ENCODE results near the gene IDI2. TPM values are rescaled to one million over a fixed set of nuclear protein-coding genes. Genes with fewer than 3 reads are reported as not detected.
A peak's percentile ranks its signal among the peaks of the same experiment; 100 is the strongest.

IDI2 gene
- total and polyA plus RNA-seq, 2 of the 13 experiments (the other 11 are each of a cell fraction or from before 2014, with no cell fraction given): not detected

- TF ChIP-seq TFDP2 (CRISPR knock-in tag; IDR thresholded peaks at IDR 0.05) (no peak), SMC3 (IDR thresholded peaks at IDR 0.05; ENCODE audit: low read length) (no peak), MBNL3 (CRISPR knock-in tag; conservative IDR thresholded peaks at IDR 0.05) (no peak), SRSF9 (IDR thresholded peaks at IDR 0.05; ENCODE audit: borderline replicate concordance, insufficient read depth, low read depth, low read length, poor library complexity, severe bottlenecking) (no peak), SP4 (CRISPR knock-in tag; IDR thresholded peaks at IDR 0.05) (no peak), ZNF451 (CRISPR knock-in tag; IDR thresholded peaks at IDR 0.05) (no peak), ZBTB7B (CRISPR knock-in tag; IDR thresholded peaks at IDR 0.05) (no peak), ASH2L (IDR thresholded peaks at IDR 0.05; ENCODE audit: insufficient read length, low read depth, low read length) (no peak), NRL (CRISPR knock-in tag; IDR thresholded peaks at IDR 0.05; ENCODE audit: borderline replicate concordance) (no peak), ZNF484 (CRISPR knock-in tag; IDR thresholded peaks at IDR 0.05; ENCODE audit: borderline replicate concordance, low read depth) (no peak), ZNF441 (CRISPR knock-in tag; IDR thresholded peaks at IDR 0.05; ENCODE audit: borderline replicate concordance) (no peak), CCDC6 (CRISPR knock-in tag; IDR thresholded peaks at IDR 0.05) (no peak), KDM1A (CRISPR knock-in tag; IDR thresholded peaks at IDR 0.05) (no peak), SIN3A (IDR thresholded peaks at IDR 0.05; ENCODE audit: borderline replicate concordance, low read depth, low read length) (peak; percentile 71; the same call in 1 of the 2 replicates), POGZ (CRISPR knock-in tag; IDR thresholded peaks at IDR 0.05) (no peak), MED1 (CRISPR knock-in tag; IDR thresholded peaks at IDR 0.05) (no peak), RERE (CRISPR knock-in tag; IDR thresholded peaks at IDR 0.05; ENCODE audit: low read depth) (no peak), ZNF616 (CRISPR knock-in tag; IDR thresholded peaks at IDR 0.05; ENCODE audit: low read depth) (no peak), SMYD3 (CRISPR knock-in tag; IDR thresholded peaks at IDR 0.05) (no peak), ZNF598 (CRISPR knock-in tag; IDR thresholded peaks at IDR 0.05; ENCODE audit: borderline replicate concordance) (no peak), SNRNP70 (IDR thresholded peaks at IDR 0.05; ENCODE audit: low read depth, low read length) (no peak), SAP130 (CRISPR knock-in tag; IDR thresholded peaks at IDR 0.05; ENCODE audit: low read depth) (peak; percentile 82)
These were observed 24.9 kb upstream of the IDI2 start (continued) for GRCh38 chr10:1050554-1050953.
